ENCODE results near the gene KRT71.
"Not testable (repeated sequence)": the region's sequence is repeated elsewhere in the genome, so short reads cannot be mapped to it uniquely, and the experiment has no call there.

Gene KRT71

GRCh38 chr12:52519826-52520662 is 32.9 kb downstream of the KRT71 start, which contains the start of gene KRT5:
Gene KRT5 (minus strand): TSS chr12:52520394. CDS start chr12:52520296, 98 bp downstream.
- DNase-seq: no peak

GRCh38 chr12:52519387-52519703 is 33.6 kb downstream of the KRT71 start:
- DNase-seq: no peak

GRCh38 chr12:52518574-52519386 is 34.2 kb downstream of the KRT71 start:
- no peak for DNase-seq

- no peak for DNase-seq
Observed at GRCh38 chr12:52517888-52518287, 35.1 kb downstream of the KRT71 start.

GRCh38 chr12:52517005-52517835 is 35.7 kb downstream of the KRT71 start:
- no peak for DNase-seq

GRCh38 chr12:52515927-52516831 is 36.8 kb downstream of the KRT71 start:
- DNase-seq: no peak

- DNase-seq: no peak
Observed at GRCh38 chr12:52515319-52515646, 37.7 kb downstream of the KRT71 start.

- no peak for DNase-seq
Observed at GRCh38 chr12:52514471-52515318, 38.2 kb downstream of the KRT71 start.

- no peak for DNase-seq
Observed at GRCh38 chr12:52513736-52514135, 39.2 kb downstream of the KRT71 start.

- DNase-seq: no peak
Observed at GRCh38 chr12:52508211-52508610, 44.7 kb downstream of the KRT71 start.

- peak; percentile 21 for DNase-seq
Observed at GRCh38 chr12:52506858-52507715, 45.9 kb downstream of the KRT71 start.

- no peak for DNase-seq
Observed at GRCh38 chr12:52502877-52503276, 50.1 kb downstream of the KRT71 start.

- no peak for DNase-seq
Observed at GRCh38 chr12:52501490-52501889, 51.5 kb downstream of the KRT71 start.

- DNase-seq: not testable (repeated sequence)
Observed at GRCh38 chr12:52500574-52500973, 52.4 kb downstream of the KRT71 start.

- DNase-seq: no peak
Observed at GRCh38 chr12:52499806-52500560, 53.0 kb downstream of the KRT71 start.

- DNase-seq: no peak
Observed at GRCh38 chr12:52498946-52499345, 54.0 kb downstream of the KRT71 start.

GRCh38 chr12:52497975-52498374 is 55.0 kb downstream of the KRT71 start:
- DNase-seq: no peak

GRCh38 chr12:52496590-52497071 is 56.3 kb downstream of the KRT71 start:
- no peak for DNase-seq

GRCh38 chr12:52496054-52496453 is 56.9 kb downstream of the KRT71 start:
- no peak for DNase-seq
